Right ventricle myocardium superior (tissue), 1 donor: ENCODE results near the gene MSMO1. TPM values are rescaled to one million over a fixed set of nuclear protein-coding genes. Genes with fewer than 3 reads are reported as not detected.

ENCODE experiments used
- ATAC-seq: fragments of 200-7000 bp; cut with Tn5 transposase; one replicate; pipeline ENCODE4 v1.9.1; 2020; ENCODE audit warnings: mild to moderate bottlenecking; ENCODE audit not compliant: poor library complexity
- DNase-seq: peaks from one replicate; pipeline ENCODE4 v3.0.0-alpha.2; 2020
- intact Hi-C: fragments of 100-400 bp; cut with DNase I; formaldehyde crosslinking; loops from one replicate; pipeline ENCODE4 v1.11.2; 2022
- microRNA-seq: library from miRNA; unstranded; fragments of <30 nt; microRNA quantifications from one replicate; pipeline ENCODE4 v1.2.0, GENCODE V29; 2020
- total RNA-seq: library from RNA; stranded (reverse); fragmentation: NEBNext Ultra II Directional; extraction: Animal tissue kit (Norgen Biotek cat#: 25700); gene quantifications from one replicate; pipeline ENCODE4 v1.2.1, GENCODE V29; 2021
- donor health status: DM: no; HTN: yes; CAD: no; lungs with severe emphysema.

MSMO1 gene
- total RNA-seq, 1 donor from 2014 or later, result 6.2 TPM

- intact Hi-C loops, result no loop called here
- ATAC-seq (no peak), DNase-seq (no peak)
Observed at GRCh38 chr4:165380805-165381204, 53.3 kb downstream of the MSMO1 start.

- intact Hi-C loops, result no loop called here
- DNase-seq (no peak), ATAC-seq (no peak)
Observed at GRCh38 chr4:165381821-165382373, 54.4 kb downstream of the MSMO1 start.

GRCh38 chr4:165382640-165383039 lies 55.2 kb downstream of the MSMO1 start:
- no peak for ATAC-seq
- intact Hi-C loops, result no loop called here
- no peak for DNase-seq

- intact Hi-C loops, result no loop called here
- ATAC-seq, result no peak
- DNase-seq, result no peak
Observed at GRCh38 chr4:165383591-165384073, 56.2 kb downstream of the MSMO1 start.

GRCh38 chr4:165384186-165384585 lies 56.7 kb downstream of the MSMO1 start:
- intact Hi-C loops, result no loop called here
- DNase-seq, result no peak
- ATAC-seq, result no peak

- intact Hi-C loops, result no loop called here
- ATAC-seq (no peak), DNase-seq (no peak)
Observed at GRCh38 chr4:165384598-165384997, 57.1 kb downstream of the MSMO1 start.

GRCh38 chr4:165385126-165385525 lies 57.7 kb downstream of the MSMO1 start:
- intact Hi-C loops, result no loop called here

GRCh38 chr4:165386328-165386727 lies 58.9 kb downstream of the MSMO1 start:
- DNase-seq (no peak), ATAC-seq (no peak)
- intact Hi-C loops, result no loop called here

More at GRCh38 chr4:165385126-165385525, 57.7 kb downstream of the MSMO1 start:
- ATAC-seq (no peak), DNase-seq (no peak)

- DNase-seq, result no peak
- no peak for ATAC-seq
- intact Hi-C loops, result no loop called here
Observed at GRCh38 chr4:165388756-165389155, 61.3 kb downstream of the MSMO1 start.

Small RNA genes within 50 kb of the gene (microRNA-seq; reads per million reads assigned to microRNA genes)
- gene MIR578, result not detected

Other genes with a start within 250 kb of the MSMO1 start
- gene TMEM192, start 214.8 kb upstream of the MSMO1 start, total RNA-seq, result 15.8 TPM
- 7.3 TPM for gene KLHL2, start 120.1 kb upstream of the MSMO1 start, total RNA-seq
- gene CPE, start 51.3 kb downstream of the MSMO1 start, total RNA-seq, result 49.7 TPM